HG03139 (cell line): Measurements from ENCODE around the gene UGP2.
"Not testable (repeated sequence)": the region's sequence is repeated elsewhere in the genome, so short reads cannot be mapped to it uniquely, and the experiment has no call there.

ENCODE experiments used
- ATAC-seq: cut with Tn5 transposase; IDR thresholded peaks from one replicate; pipeline ENCODE4 v1.9.1; 2021; ENCODE audit not compliant: unreplicated experiment

UGP2 gene

GRCh38 chr2:63841254-63842022, at the start of gene UGP2:
TSS of gene UGP2 (plus strand) at chr2:63841896. CDS start at chr2:63842186, 290 bp downstream.
- ATAC-seq, result peak; percentile 48

- no peak for ATAC-seq
Observed at GRCh38 chr2:63792530-63792929, 49.2 kb upstream of the UGP2 start.

- ATAC-seq, result no peak
Observed at GRCh38 chr2:63796366-63796765, 45.3 kb upstream of the UGP2 start.

- ATAC-seq, result no peak
Observed at GRCh38 chr2:63796796-63797195, 44.9 kb upstream of the UGP2 start.

GRCh38 chr2:63801455-63801854, 40.2 kb upstream of the UGP2 start:
- no peak for ATAC-seq

GRCh38 chr2:63805412-63805811, 36.3 kb upstream of the UGP2 start:
- ATAC-seq, result no peak

GRCh38 chr2:63808036-63808435, 33.7 kb upstream of the UGP2 start:
- not testable (repeated sequence) for ATAC-seq

- not testable (repeated sequence) for ATAC-seq
Observed at GRCh38 chr2:63808911-63809310, 32.8 kb upstream of the UGP2 start.

GRCh38 chr2:63811063-63811462, 30.6 kb upstream of the UGP2 start:
- ATAC-seq, result no peak

- not testable (repeated sequence) for ATAC-seq
Observed at GRCh38 chr2:63811870-63812269, 29.8 kb upstream of the UGP2 start.

DNA sequence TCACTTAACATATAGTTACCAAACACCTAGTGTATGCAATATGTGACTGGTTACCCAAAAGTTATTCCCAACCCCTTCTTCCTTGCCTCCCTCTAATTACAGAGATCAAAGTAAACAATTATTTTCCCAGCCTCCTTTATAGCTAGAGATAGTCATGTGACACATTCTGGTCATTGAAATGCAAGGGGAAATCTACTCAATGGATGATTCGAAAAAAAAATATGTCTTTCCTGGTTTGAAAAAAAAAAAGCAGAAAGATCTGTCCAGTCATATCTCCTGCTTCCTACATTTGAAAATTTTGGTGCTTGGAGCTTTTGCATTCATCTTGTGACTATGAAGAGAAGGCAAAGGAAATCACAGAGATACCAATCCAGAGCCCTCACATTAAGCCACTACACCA, 27.6 kb upstream of the UGP2 start:
- ATAC-seq, result no peak

DNA sequence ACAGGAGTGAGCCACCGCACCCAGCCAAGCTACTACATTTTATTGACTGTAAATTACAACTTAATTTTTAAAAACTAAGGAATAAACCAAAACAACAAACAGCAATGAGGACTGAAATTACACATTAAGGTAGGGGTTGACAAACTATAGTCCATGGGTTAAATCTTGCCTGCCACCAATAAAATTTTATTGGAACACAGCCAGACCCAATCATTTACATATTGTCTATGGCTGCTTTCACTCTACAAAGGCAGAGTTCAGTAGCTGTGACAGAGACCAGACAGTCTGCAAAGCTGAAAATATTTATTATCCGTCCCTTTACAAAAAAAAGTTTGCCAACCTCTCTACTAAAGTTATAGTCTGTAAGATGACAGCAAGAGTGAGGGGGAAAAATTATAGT, 24.3 kb upstream of the UGP2 start:
- ATAC-seq, result no peak

GRCh38 chr2:63818271-63818670, 23.4 kb upstream of the UGP2 start:
- ATAC-seq, result no peak

DNA sequence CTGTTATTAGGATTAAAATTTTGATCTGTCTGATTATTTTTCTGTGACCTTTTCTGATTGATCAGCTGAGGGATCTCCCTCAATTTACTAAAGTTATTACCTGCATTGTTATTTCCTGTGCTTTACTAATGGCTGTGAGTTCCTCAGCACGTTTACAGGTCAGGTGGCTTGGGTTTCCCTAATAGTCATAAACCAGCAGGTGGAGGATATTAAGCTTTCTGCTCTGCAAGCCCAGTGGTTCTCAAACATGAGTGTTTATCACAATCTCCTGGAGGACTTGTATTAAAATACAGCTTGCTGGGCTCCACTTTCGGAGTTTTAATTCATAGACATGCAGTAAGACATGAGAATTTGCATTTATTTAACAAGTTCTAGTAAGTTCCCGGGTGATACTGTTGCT, 22.4 kb upstream of the UGP2 start:
- no peak for ATAC-seq

GRCh38 chr2:63819765-63820717, 21.7 kb upstream of the UGP2 start:
- ATAC-seq, result no peak

GRCh38 chr2:63820969-63821368, 20.7 kb upstream of the UGP2 start:
- ATAC-seq, result no peak

GRCh38 chr2:63821396-63821795, 20.3 kb upstream of the UGP2 start:
- ATAC-seq, result no peak

- ATAC-seq, result no peak
Observed at GRCh38 chr2:63822478-63822877, 19.2 kb upstream of the UGP2 start.

- no peak for ATAC-seq
Observed at GRCh38 chr2:63827749-63828148, 13.9 kb upstream of the UGP2 start.

DNA sequence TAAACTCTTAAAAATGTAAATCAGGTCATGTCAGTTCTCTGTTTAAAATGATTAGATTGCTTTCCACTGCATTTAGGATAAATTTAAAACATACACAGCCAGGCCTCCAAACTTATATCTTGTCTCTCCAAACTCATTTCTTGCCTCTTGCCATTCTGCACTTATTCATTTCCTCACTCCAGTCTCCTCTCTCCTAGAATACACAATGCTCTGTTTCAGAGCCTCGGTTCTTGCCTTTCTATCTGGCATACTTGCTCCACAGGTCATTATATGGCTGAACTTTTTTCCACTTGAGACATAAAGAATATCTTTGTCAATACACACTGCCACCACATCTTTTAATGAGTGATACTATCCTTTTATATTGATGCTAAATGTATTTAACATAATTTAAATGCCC, 10.5 kb upstream of the UGP2 start:
- no peak for ATAC-seq

GRCh38 chr2:63834401-63834800, 7.3 kb upstream of the UGP2 start:
- ATAC-seq, result no peak

- no peak for ATAC-seq
Observed at GRCh38 chr2:63837036-63837594, 4.6 kb upstream of the UGP2 start.
